HG03103 (cell line): ENCODE measurements around the gene TTLL13.
A peak's percentile ranks its signal among the peaks of the same experiment; 100 is the strongest.
"Not testable (repeated sequence)": the region's sequence is repeated elsewhere in the genome, so short reads cannot be mapped to it uniquely, and the experiment has no call there.

Experiments used
- ATAC-seq: cut with Tn5 transposase; IDR thresholded peaks from one replicate; pipeline ENCODE4 v1.9.1; 2021; ENCODE audit warnings: low read depth; ENCODE audit not compliant: unreplicated experiment

Gene TTLL13

GRCh38 chr15:90271459-90272166, 22.3 kb downstream of the TTLL13 start:
- ATAC-seq = no peak

DNA sequence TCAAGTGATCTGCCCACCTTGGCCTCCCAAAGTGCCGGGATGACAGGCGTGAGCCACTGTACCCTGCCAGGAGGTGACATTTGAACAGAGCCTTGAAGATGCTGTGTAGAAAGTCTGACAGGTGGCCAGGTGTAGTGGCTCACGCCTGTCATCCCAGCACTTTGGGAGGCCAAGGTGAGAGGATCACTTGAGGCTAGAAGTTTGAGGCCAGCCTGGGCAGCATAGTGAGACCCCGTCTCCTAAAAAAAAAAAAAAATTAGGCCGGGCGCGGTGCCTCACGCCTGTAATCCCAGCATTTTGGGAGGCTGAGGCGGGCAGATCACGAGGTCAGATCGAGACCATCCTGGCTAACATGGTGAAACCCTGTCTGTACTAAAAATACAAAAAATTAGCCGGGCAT, 29.1 kb downstream of the TTLL13 start:
- ATAC-seq = not testable (repeated sequence)

GRCh38 chr15:90280743-90281142, 31.4 kb downstream of the TTLL13 start:
- ATAC-seq = not testable (repeated sequence)

- ATAC-seq = not testable (repeated sequence)
Measured at GRCh38 chr15:90281637-90282036, 32.3 kb downstream of the TTLL13 start.

DNA sequence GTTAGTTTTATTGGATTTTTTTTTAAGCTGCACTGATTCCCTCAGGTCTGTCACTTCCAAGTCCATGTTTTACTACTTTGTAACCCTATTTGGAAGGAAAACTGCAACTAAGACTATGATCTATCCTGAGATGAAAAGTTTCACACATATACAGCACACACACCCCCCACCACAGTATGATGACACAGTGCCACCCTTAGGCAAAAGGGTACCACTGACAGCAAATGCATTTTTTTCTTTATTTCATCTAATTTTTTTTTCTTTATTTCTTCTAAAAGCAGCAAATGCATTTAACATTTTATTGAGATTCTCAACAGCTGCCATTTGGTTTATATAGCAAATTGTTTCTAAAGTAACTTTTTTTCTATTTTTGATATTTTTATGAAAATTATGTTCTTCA, 37.3 kb downstream of the TTLL13 start:
- no peak for ATAC-seq

GRCh38 chr15:90287101-90287500, 37.7 kb downstream of the TTLL13 start:
- ATAC-seq = no peak

DNA sequence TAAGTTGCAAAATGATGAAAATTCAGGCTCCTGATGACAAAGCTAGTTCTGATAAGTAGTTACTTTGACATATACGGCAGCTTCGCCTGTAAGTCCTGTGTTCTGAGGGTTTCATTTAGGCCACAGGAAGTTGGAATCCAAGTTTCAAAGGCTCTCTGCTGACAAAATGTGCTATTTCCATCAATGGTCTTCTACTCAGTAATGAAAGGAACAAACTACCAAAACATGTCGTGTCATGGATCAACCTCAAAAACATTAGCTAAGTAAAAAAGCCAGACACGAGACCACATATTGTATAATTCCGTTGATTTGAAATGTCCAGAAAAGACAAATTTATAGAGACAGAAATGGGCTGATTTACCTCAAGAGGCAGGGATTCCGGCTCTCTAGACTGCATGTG, 38.6 kb downstream of the TTLL13 start:
- ATAC-seq = no peak

GRCh38 chr15:90291679-90292356, 42.5 kb downstream of the TTLL13 start:
- ATAC-seq = no peak

- not testable (repeated sequence) for ATAC-seq
Measured at GRCh38 chr15:90293040-90293810, 43.9 kb downstream of the TTLL13 start.

- no peak for ATAC-seq
Measured at GRCh38 chr15:90294159-90294558, 44.8 kb downstream of the TTLL13 start.

DNA sequence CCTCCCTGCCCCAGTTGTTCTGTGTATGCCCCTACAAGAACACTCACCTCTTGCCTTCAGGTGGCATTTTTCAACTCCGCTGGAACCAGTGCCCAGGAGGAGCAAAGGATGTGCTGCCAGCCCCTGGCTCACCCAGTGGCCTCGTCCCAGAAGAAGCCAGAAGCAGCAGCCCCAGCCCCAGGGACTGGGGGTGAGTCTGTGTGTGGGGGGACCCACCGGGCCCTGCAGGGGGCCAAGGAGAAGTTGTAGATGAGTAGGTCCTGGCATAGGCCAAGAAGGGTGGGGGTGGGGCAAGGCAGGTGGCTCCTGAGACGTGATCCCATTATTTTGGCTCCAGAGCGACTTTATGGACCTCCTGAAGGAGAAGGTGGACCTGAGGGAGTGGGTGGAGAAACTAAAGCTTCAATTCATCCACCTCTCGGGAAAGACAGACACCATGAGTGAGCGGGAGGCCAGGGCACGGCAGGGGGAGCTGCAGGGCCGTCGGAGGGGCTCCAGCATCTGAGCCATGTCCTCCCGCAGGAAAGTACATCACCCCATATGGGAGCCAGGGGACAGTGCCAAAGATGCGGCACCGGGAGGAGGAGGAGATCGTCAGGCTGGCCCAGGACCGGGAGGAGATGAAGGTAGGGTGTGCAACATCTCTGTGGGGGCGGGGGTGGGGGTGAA, 45.4 kb downstream of the TTLL13 start:
- ATAC-seq = no peak

- no peak for ATAC-seq
Measured at GRCh38 chr15:90295270-90295648, 45.9 kb downstream of the TTLL13 start.

- not testable (repeated sequence) for ATAC-seq
Measured at GRCh38 chr15:90296316-90296884, 47.0 kb downstream of the TTLL13 start.

DNA sequence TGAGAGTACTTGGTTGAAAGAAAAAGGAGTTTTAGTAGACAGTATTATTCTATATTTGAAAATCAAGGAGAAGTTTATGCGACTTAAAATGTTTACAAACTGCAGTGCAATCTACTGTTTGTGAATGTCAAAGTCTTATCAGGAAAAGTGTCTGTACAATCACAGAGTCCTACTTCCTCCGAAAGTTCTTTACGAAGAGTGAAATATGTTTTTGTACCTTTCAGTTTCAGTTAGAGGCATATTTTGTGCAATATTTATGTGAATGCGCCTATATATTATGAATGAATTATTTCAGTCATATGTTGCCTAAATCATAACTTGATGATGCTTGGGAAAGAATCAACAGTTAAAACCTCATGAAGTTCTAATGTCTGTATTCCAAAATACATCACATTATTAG, 47.7 kb downstream of the TTLL13 start:
- no peak for ATAC-seq

DNA sequence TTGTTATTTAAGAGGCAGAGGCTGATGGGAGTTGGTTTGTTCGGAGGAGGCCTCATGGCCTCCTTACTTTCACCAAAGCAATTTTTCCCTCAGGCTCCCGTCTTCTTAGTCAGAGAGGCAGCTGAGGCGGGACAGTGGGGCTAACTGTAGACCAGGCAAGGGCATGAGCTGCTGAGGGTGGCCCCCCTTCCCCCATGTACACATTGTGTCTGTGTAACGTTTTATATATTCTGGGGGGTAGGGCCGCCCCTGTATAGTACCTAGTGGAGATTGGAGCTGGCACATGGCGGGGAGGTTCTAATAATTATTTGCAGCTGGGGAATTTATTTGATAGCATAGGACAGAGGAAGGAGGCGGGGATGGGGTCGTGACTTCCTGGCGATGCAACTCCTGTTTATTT, 51.2 kb downstream of the TTLL13 start:
- no peak for ATAC-seq

GRCh38 chr15:90300988-90301706, 51.8 kb downstream of the TTLL13 start:
- ATAC-seq = no peak

GRCh38 chr15:90301707-90302300, 52.4 kb downstream of the TTLL13 start:
- ATAC-seq = no peak

DNA sequence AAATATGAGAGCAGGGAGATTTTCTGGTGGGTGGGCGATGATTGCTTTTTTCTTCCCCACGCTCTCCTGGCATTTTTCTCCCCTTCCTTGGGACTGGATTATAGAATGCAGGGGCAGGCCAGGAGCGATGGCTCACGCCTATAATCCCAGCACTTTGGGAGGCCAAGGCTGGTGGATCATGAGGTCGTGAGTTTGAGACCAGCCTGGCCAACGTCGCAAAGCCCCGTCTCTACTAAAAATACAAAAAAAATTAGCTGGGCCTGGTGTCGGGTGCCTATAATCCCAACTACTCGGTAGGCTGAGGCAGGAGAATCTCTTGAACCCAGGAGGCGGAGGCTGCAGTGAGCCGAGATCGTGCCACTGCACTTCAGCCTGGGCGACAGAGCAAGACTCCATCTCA, 56.0 kb downstream of the TTLL13 start:
- ATAC-seq = not testable (repeated sequence)

DNA sequence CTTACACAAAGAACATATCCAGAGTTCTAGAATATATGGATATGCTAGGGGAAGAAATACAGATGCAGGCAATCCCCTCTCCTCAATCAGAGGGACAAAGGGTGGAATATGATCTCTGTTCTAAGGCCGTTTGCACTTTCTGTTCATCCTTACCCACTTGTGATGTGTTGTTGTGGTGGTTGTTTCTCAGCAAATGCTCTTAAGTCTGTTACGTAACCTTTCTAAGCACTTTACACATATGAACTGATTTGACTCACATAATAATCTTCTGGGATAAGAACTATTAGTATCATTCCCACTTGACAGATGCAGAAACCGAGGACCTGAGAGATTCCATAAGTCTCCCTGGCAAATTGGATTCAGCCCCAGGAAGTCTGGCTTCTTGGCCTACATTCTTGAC, 56.6 kb downstream of the TTLL13 start:
- no peak for ATAC-seq

- ATAC-seq = peak; percentile 81
Measured at GRCh38 chr15:90306560-90306959, 57.2 kb downstream of the TTLL13 start.
